Measurements from ENCODE around the gene CEP104. TPM values are rescaled to one million over a fixed set of nuclear protein-coding genes. Genes with fewer than 3 reads are reported as not detected.

Gene CEP104
- total and polyA plus RNA-seq, 9 of the 15 experiments (the other 6 are each of a cell fraction or from before 2014, with no cell fraction given) = 11.2 to 63.4 (median 42.6) TPM

DNA sequence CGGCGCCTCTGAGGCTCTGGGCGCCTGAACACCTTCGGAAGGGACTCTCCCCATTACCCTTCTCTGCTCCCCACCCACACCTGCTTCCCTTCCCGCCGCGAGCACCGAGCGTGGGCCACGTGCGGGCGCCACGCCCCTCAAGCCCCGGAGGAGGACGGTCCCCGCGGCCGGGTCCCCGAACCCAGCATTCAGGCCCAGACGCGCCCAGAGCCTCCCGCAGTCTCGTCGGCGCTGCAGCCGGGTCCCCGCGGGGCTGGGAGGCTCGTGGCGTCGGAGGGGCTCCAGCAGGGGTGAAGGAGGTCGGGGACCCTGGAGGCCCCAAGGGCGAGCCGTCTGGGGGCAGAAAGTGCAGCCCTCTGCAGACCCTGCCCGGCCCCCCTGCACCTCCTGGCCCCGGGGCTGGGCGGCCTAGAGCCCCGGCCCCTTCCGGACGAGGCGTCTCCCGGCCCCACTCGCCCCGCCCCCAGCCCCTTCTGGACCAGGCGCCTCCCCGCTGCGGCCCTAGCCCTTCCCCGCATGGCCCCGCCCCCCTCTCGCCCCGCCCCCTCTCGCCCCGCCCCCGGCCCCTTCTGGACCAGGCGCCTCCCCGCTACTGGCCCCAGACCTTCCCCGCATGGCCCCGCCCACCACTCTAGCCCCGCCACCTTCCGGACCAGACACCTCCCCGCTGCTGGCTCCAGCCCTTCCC is 84.8 kb downstream of the CEP104 start (continued):
- TF ChIP-seq, protein P1, sequence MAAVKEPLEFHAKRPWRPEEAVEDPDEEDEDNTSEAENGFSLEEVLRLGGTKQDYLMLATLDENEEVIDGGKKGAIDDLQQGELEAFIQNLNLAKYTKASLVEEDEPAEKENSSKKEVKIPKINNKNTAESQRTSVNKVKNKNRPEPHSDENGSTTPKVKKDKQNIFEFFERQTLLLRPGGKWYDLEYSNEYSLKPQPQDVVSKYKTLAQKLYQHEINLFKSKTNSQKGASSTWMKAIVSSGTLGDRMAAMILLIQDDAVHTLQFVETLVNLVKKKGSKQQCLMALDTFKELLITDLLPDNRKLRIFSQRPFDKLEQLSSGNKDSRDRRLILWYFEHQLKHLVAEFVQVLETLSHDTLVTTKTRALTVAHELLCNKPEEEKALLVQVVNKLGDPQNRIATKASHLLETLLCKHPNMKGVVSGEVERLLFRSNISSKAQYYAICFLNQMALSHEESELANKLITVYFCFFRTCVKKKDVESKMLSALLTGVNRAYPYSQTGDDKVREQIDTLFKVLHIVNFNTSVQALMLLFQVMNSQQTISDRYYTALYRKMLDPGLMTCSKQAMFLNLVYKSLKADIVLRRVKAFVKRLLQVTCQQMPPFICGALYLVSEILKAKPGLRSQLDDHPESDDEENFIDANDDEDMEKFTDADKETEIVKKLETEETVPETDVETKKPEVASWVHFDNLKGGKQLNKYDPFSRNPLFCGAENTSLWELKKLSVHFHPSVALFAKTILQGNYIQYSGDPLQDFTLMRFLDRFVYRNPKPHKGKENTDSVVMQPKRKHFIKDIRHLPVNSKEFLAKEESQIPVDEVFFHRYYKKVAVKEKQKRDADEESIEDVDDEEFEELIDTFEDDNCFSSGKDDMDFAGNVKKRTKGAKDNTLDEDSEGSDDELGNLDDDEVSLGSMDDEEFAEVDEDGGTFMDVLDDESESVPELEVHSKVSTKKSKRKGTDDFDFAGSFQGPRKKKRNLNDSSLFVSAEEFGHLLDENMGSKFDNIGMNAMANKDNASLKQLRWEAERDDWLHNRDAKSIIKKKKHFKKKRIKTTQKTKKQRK (IDR thresholded peaks at IDR 0.05; ENCODE audit: borderline replicate concordance, low read depth, low read length) = no peak
- TF ChIP-seq, protein P2, sequence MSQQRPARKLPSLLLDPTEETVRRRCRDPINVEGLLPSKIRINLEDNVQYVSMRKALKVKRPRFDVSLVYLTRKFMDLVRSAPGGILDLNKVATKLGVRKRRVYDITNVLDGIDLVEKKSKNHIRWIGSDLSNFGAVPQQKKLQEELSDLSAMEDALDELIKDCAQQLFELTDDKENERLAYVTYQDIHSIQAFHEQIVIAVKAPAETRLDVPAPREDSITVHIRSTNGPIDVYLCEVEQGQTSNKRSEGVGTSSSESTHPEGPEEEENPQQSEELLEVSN (IDR thresholded peaks at IDR 0.05; ENCODE audit: borderline replicate concordance in 1 of 2, extremely low read depth in 1 of 2, insufficient read depth in 1 of 2, insufficient read length in 1 of 2, low read depth in 1 of 2, low read length in 1 of 2, poor library complexity in 1 of 2, severe bottlenecking in 1 of 2) = peak; percentile 92 to 98
- TF ChIP-seq HNRNPUL1 (IDR thresholded peaks at IDR 0.05; ENCODE audit: low read length) (no peak), ZNF583 (CRISPR knock-in tag; IDR thresholded peaks at IDR 0.05) (no peak; the same call in 1 of the 2 replicates), L3MBTL2 (IDR thresholded peaks at IDR 0.05) (peak; percentile 93), POLR2G (IDR thresholded peaks at IDR 0.05; ENCODE audit: low read depth, low read length) (peak; percentile 81), ZNF3 (CRISPR knock-in tag; IDR thresholded peaks at IDR 0.05) (no peak), ZNF124 (CRISPR knock-in tag; IDR thresholded peaks at IDR 0.05) (no peak), ZNF197 (CRISPR knock-in tag; IDR thresholded peaks at IDR 0.05; ENCODE audit: low read depth) (no peak), BRF1 (IDR thresholded peaks at IDR 0.05; ENCODE audit: borderline replicate concordance, extremely low read depth, insufficient read length) (no peak), SP1 (CRISPR knock-in tag; IDR thresholded peaks at IDR 0.05) (0 out of 2 replicates have a peak, but pooled peaks have one; percentile 29), XRCC4 (IDR thresholded peaks at IDR 0.05; ENCODE audit: extremely low read depth, insufficient read depth, insufficient read length) (no peak), TEAD4 (IDR thresholded peaks at IDR 0.05; ENCODE audit: low read length) (0 out of 2 replicates have a peak, but pooled peaks have one; percentile 10), TEAD4 (CRISPR knock-in tag; IDR thresholded peaks at IDR 0.05; ENCODE audit: borderline replicate concordance) (no peak), ZKSCAN1 (IDR thresholded peaks at IDR 0.05; ENCODE audit: low read depth, low read length) (no peak), NRF1 (conservative IDR thresholded peaks at IDR 0.05 in 1 of 2, IDR thresholded peaks at IDR 0.05 in 1 of 2) (no peak), MAZ (CRISPR knock-in tag; conservative IDR thresholded peaks at IDR 0.05 in 1 of 2, IDR thresholded peaks at IDR 0.05 in 1 of 2) (peak; percentile 25 to 51; a peak in 3 of 4 replicates), ZNF347 (CRISPR knock-in tag; IDR thresholded peaks at IDR 0.05; ENCODE audit: low read depth) (no peak)
- TF ChIP-seq, protein P3, sequence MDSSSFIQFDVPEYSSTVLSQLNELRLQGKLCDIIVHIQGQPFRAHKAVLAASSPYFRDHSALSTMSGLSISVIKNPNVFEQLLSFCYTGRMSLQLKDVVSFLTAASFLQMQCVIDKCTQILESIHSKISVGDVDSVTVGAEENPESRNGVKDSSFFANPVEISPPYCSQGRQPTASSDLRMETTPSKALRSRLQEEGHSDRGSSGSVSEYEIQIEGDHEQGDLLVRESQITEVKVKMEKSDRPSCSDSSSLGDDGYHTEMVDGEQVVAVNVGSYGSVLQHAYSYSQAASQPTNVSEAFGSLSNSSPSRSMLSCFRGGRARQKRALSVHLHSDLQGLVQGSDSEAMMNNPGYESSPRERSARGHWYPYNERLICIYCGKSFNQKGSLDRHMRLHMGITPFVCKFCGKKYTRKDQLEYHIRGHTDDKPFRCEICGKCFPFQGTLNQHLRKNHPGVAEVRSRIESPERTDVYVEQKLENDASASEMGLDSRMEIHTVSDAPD (CRISPR knock-in tag; IDR thresholded peaks at IDR 0.05) = no peak
- TF ChIP-seq, protein P4, sequence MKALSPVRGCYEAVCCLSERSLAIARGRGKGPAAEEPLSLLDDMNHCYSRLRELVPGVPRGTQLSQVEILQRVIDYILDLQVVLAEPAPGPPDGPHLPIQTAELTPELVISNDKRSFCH (CRISPR knock-in tag; IDR thresholded peaks at IDR 0.05) = no peak
- TF ChIP-seq, protein P4 (tag; IDR thresholded peaks at IDR 0.05) = no peak
